K562 (cell line): ENCODE measurements around the gene FGF22. TPM values are rescaled to one million over a fixed set of nuclear protein-coding genes. Genes with fewer than 3 reads are reported as not detected.

Experiments
- ADNP ChIP-seq: fragments of 200-800 bp; sonication (Bioruptor generic); IDR thresholded peaks from 2 replicates; pipeline ENCODE4 v1.6.1; 2016; ENCODE audit warnings: missing genetic modification characterization, missing compliant biosample characterization
- CREBBP ChIP-seq: IDR thresholded peaks from one replicate; pipeline ENCODE4 v1.6.1; 2012; ENCODE audit warnings: low read depth, mild to moderate bottlenecking, control low read depth, inconsistent platforms, low read length
- FOXJ3 ChIP-seq: sonication (generic); formaldehyde crosslinking; IDR thresholded peaks from 2 replicates; pipeline ENCODE4 v1.4.0; 2020; ENCODE audit warnings: mild to moderate bottlenecking, missing genetic modification reagents
- HSF4 ChIP-seq: fragments of 250-450 bp; sonication (Bioruptor Pico); IDR thresholded peaks from 2 replicates; pipeline ENCODE4 v2.1.2; 2022; ENCODE audit warnings: mild to moderate bottlenecking, moderate library complexity, borderline replicate concordance
- MYC ChIP-seq, 2 experiments: fragments of 250-450 bp in 1 of 2; sonication (Bioruptor Pico) in 1 of 2; IDR thresholded peaks; 2 replicates each; pipeline versions ENCODE4 v1.5.1 to v1.6.1; 2012 to 2021; ENCODE audit warnings: low read depth in 2 of 2, borderline replicate concordance in 1 of 2, improper control_type of control experiment in 1 of 2, low read length in 1 of 2, mild to moderate bottlenecking in 1 of 2, moderate library complexity in 1 of 2
- NFYB ChIP-seq: IDR thresholded peaks from 2 replicates; pipeline ENCODE4 v1.6.1; 2011; ENCODE audit warnings: mild to moderate bottlenecking, moderate library complexity; ENCODE audit not compliant: insufficient read length; ENCODE audit errors: extremely low read depth
- PCBP2 ChIP-seq: fragments of 200-400 bp; formaldehyde crosslinking; IDR thresholded peaks from 2 replicates; pipeline ENCODE4 v1.6.1; 2018; ENCODE audit warnings: low read length, low read depth, mild to moderate bottlenecking, moderate library complexity; ENCODE audit not compliant: poor library complexity, severe bottlenecking
- RBM34 ChIP-seq: fragments of 200-400 bp; formaldehyde crosslinking; IDR thresholded peaks from 2 replicates; pipeline ENCODE4 v1.6.1; 2018; ENCODE audit warnings: low read length, borderline replicate concordance; ENCODE audit not compliant: insufficient read depth
- SIN3A ChIP-seq, 2 experiments: fragments of 150-350 bp in 1 of 2; IDR thresholded peaks; 2 replicates each; pipeline ENCODE4 v1.6.1; 2011 to 2016; ENCODE audit warnings: borderline replicate concordance in 2 of 2, low read depth in 2 of 2, low read length in 2 of 2, mild to moderate bottlenecking in 2 of 2, moderate library complexity in 2 of 2; ENCODE audit not compliant: control insufficient read depth in 1 of 2
- TEAD1 ChIP-seq, 2 experiments: fragments of 450-650 bp in 1 of 2; sonication (generic) in 1 of 2; formaldehyde crosslinking; IDR thresholded peaks; 2 replicates each; pipeline versions ENCODE4 v1.4.0 to v1.8.0; 2020 to 2022; ENCODE audit warnings: mild to moderate bottlenecking in 2 of 2, missing genetic modification reagents in 1 of 2
- UBTF ChIP-seq, 2 experiments: IDR thresholded peaks; 2 replicates each; pipeline ENCODE4 v1.6.1; 2012; ENCODE audit warnings: improper control_type of control experiment in 2 of 2, low read depth in 2 of 2, low read length in 2 of 2, borderline replicate concordance in 1 of 2
- ZBTB40 ChIP-seq, 2 experiments: fragments of 450-650 bp in 1 of 2; sonication (generic) in 1 of 2; formaldehyde crosslinking in 1 of 2; IDR thresholded peaks; 2 replicates each; pipeline versions ENCODE4 v1.7.1 to v1.9.0; 2016 to 2022; ENCODE audit warnings: inconsistent platforms in 1 of 2, mild to moderate bottlenecking in 1 of 2, missing genetic modification reagents in 1 of 2
- ZNF140 ChIP-seq: fragments of 250-450 bp; sonication (Bioruptor Pico); IDR thresholded peaks from 2 replicates; pipeline ENCODE4 v1.8.0; 2021; ENCODE audit warnings: moderate library complexity, mild to moderate bottlenecking, inconsistent platforms
- polyA plus RNA-seq, 8 experiments: library from polyadenylated mRNA; depleted of rRNA in 4 of 8; stranded (reverse) in 5 of 8; unstranded in 3 of 8; fragments of >200 nt; fragmentation: Nextera tagmentation in 2 of 8; fragmentation: Illumina TruSeq in 1 of 8; extraction: Ambion mirVana in 2 of 8; extraction: Trizol in 1 of 8; gene quantifications; 2 replicates each; pipeline versions ENCODE4 v1.2.1 to v1.2.3, GENCODE V29; 2011 to 2014; ENCODE audit warnings: inconsistent platforms in 1 of 8, missing spikeins in 1 of 8
- total RNA-seq, 7 experiments: library from RNA; depleted of rRNA in 6 of 7; stranded (reverse); fragments of >200 nt in 6 of 7; fragmentation: Illumina TruSeq in 2 of 7; extraction: Trizol in 2 of 7; gene quantifications; 2 replicates each; pipeline versions ENCODE4 v1.2.1 to v1.2.3, GENCODE V29; 2011 to 2021; ENCODE audit warnings: low replicate concordance in 1 of 7

Gene FGF22
- total and polyA plus RNA-seq, 9 of the 15 experiments (the other 6 are each of a cell fraction or from before 2014, with no cell fraction given): 0.14 to 2.2 (median 0.86) TPM; not detected in 4

- TF ChIP-seq ZBTB40 (IDR thresholded peaks at IDR 0.05) (0 out of 2 replicates have a peak, but pooled peaks have one; percentile 12), ZBTB40 (CRISPR knock-in tag; IDR thresholded peaks at IDR 0.05) (no peak), UBTF (IDR thresholded peaks at IDR 0.05; ENCODE audit: borderline replicate concordance in 1 of 2, low read depth in 2 of 2, low read length in 2 of 2) (0 out of 4 replicates have a peak, but pooled peaks of 1 of the 2 experiments have one; percentile 14), PCBP2 (no peak), ZNF140 (CRISPR knock-in tag) (no peak), TEAD1 (CRISPR knock-in tag; IDR thresholded peaks at IDR 0.05) (no peak), RBM34 (no peak), FOXJ3 (CRISPR knock-in tag) (no peak), MYC (IDR thresholded peaks at IDR 0.05; ENCODE audit: low read depth, low read length) (no peak), MYC (CRISPR knock-in tag; IDR thresholded peaks at IDR 0.05; ENCODE audit: borderline replicate concordance, low read depth) (peak; percentile 35; the same call in 1 of the 2 replicates), ADNP (no peak), CREBBP (no peak), NFYB (no peak), HSF4 (CRISPR knock-in tag) (no peak), SIN3A (IDR thresholded peaks at IDR 0.05; ENCODE audit: borderline replicate concordance in 2 of 2, control insufficient read depth in 1 of 2, low read depth in 2 of 2, low read length in 2 of 2) (0 out of 4 replicates have a peak, but pooled peaks of 1 of the 2 experiments have one; percentile 19)
Measured at GRCh38 chr19:661427-662196, 21.9 kb downstream of the FGF22 start (continued).
